ENCODE data around the gene CARD18. TPM values are rescaled to one million over a fixed set of nuclear protein-coding genes. Genes with fewer than 3 reads are reported as not detected.

Gene CARD18
- total RNA-seq, 1 experiment from 2014 or later: not detected

DNA sequence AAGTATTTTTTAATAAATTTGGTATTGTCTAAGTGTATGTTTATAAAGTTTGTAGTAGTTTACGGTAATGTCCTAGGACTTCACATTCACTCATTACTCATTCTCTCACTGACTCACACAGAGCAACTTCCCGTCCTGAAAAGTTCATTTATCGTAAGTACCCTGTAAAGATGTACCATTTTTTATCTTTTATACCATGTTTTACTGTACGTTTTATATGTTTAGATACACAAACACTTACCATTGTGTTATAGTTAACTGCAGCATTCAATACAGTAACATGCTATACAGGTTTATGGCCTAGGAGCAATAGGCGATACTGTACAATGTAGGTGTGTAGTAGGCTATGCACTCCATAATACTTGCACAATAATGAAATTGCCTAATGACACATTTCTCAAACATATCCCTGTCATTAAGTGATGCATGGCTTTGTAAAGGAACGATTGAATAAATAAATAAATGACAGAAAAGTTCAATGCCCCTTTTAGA lies 12.5 kb upstream of the CARD18 start:
- Mint-ChIP-seq H3K36me3 (ENCODE audit: insufficient read depth in 1 of 3, low read depth in 3 of 3) (peaks cover 0 to 4% (median 2%) of the 10 kb centered on the region in 3 experiments; a peak in 2 of 7 replicates), H3K27ac (no peak overlapping the region), H3K27me3 (ENCODE audit: low read depth) (no peaks in the 10 kb centered on the region), H3K9me3 (peaks cover 0 to 3% of the 10 kb centered on the region in 2 experiments; a peak in 1 of 5 replicates), H3K4me1 (peaks cover 10 to 11% of the 10 kb centered on the region in 2 experiments), H3K4me3 (no peak overlapping the region)
- no peak overlapping the region for H3K18ac ChIP-seq (ENCODE audit: insufficient read length, low read depth, low read length)
- no peak overlapping the region for H3K27ac ChIP-seq (ENCODE audit: insufficient read length, low read depth, low read length)
- H3K4me2 ChIP-seq (ENCODE audit: insufficient read depth, insufficient read length, low read length): no peak overlapping the region
- H3T11ph ChIP-seq (ENCODE audit: low read length): no peak overlapping the region
- DNase-seq: no peak
- no peak overlapping the region for H3K23ac ChIP-seq (ENCODE audit: insufficient read length, low read depth, low read length)
- no peak overlapping the region for H2AFZ ChIP-seq (ENCODE audit: low read length)
- no peak overlapping the region for H4K5ac ChIP-seq (ENCODE audit: insufficient read length, low read depth, low read length)
- no peak overlapping the region for H2BK120ac ChIP-seq (ENCODE audit: low read depth, low read length, poor library complexity, severe bottlenecking)
- no peak overlapping the region for H3K14ac ChIP-seq (ENCODE audit: insufficient read depth, low read length)
- no peak overlapping the region for H2BK12ac ChIP-seq (ENCODE audit: insufficient read length, low read depth, low read length)
- no peak overlapping the region for H4K8ac ChIP-seq (replicated peaks; ENCODE audit: insufficient read length, low read depth, low read length)
- H3K9ac ChIP-seq (ENCODE audit: extremely low read depth, insufficient read length, low read length): no peak overlapping the region
- H3K79me2 ChIP-seq (ENCODE audit: insufficient read depth, low read length): no peaks in the 10 kb centered on the region
- no peaks in the 10 kb centered on the region for H3K9me3 ChIP-seq (ENCODE audit: control insufficient read depth, low read depth, low read length)
- no peaks in the 10 kb centered on the region for H4K20me1 ChIP-seq (ENCODE audit: control insufficient read depth, insufficient read depth, insufficient read length)
- no peak overlapping the region for H2BK15ac ChIP-seq (ENCODE audit: low read depth, low read length)
- H4K91ac ChIP-seq (ENCODE audit: insufficient read length, low read depth, low read length): no peak overlapping the region
- WGBS (ENCODE audit: extremely low coverage, insufficient read length, low lambda C conversion rate): no CpG with 5 or more reads among the region's 6 CpGs
- TF ChIP-seq, protein P1, sequence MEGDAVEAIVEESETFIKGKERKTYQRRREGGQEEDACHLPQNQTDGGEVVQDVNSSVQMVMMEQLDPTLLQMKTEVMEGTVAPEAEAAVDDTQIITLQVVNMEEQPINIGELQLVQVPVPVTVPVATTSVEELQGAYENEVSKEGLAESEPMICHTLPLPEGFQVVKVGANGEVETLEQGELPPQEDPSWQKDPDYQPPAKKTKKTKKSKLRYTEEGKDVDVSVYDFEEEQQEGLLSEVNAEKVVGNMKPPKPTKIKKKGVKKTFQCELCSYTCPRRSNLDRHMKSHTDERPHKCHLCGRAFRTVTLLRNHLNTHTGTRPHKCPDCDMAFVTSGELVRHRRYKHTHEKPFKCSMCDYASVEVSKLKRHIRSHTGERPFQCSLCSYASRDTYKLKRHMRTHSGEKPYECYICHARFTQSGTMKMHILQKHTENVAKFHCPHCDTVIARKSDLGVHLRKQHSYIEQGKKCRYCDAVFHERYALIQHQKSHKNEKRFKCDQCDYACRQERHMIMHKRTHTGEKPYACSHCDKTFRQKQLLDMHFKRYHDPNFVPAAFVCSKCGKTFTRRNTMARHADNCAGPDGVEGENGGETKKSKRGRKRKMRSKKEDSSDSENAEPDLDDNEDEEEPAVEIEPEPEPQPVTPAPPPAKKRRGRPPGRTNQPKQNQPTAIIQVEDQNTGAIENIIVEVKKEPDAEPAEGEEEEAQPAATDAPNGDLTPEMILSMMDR (conservative IDR thresholded peaks at IDR 0.05): no peak
- no peak overlapping the region for H2BK5ac ChIP-seq (ENCODE audit: insufficient read length, low read length)
- no peak overlapping the region for H2AK5ac ChIP-seq (ENCODE audit: insufficient read length, low read length)
- H3K4ac ChIP-seq (ENCODE audit: low read depth, low read length): no peak overlapping the region
- H3K27me3 ChIP-seq (ENCODE audit: insufficient read depth, low read length): no peaks in the 10 kb centered on the region
- no peaks in the 10 kb centered on the region; the same call in 1 of the 2 replicates for H3K4me1 ChIP-seq (ENCODE audit: insufficient read depth, low read length)
- no peaks in the 10 kb centered on the region for H3K79me1 ChIP-seq (ENCODE audit: insufficient read depth, low read depth, low read length, poor library complexity, severe bottlenecking)
- H3K23me2 ChIP-seq (ENCODE audit: insufficient read length, low read depth, low read length, poor library complexity, severe bottlenecking): no peaks in the 10 kb centered on the region
- H3K56ac ChIP-seq (ENCODE audit: insufficient read length, low read depth, low read length): no peak overlapping the region
- H2BK20ac ChIP-seq (ENCODE audit: low read depth, low read length, poor library complexity, severe bottlenecking): no peak overlapping the region

Measured in H9 (cell line).